ENCODE results near the gene PROB1.

- TF ChIP-seq CEBPB (IDR thresholded peaks at IDR 0.05) (no peak), REST (IDR thresholded peaks at IDR 0.05; ENCODE audit: low read depth) (no peak)
Measured at GRCh38 chr5:139396691-139397090, 1.8 kb upstream of the PROB1 start.
